OCI-M1 (cell line): ENCODE data around the gene PTPRR.
A peak's percentile ranks its signal among the peaks of the same experiment; 100 is the strongest.

Source experiments
- DNase-seq: peaks from one replicate; lab custom pipeline; 2025; lab: John Stamatoyannopoulos, UW

The PTPRR gene

DNA sequence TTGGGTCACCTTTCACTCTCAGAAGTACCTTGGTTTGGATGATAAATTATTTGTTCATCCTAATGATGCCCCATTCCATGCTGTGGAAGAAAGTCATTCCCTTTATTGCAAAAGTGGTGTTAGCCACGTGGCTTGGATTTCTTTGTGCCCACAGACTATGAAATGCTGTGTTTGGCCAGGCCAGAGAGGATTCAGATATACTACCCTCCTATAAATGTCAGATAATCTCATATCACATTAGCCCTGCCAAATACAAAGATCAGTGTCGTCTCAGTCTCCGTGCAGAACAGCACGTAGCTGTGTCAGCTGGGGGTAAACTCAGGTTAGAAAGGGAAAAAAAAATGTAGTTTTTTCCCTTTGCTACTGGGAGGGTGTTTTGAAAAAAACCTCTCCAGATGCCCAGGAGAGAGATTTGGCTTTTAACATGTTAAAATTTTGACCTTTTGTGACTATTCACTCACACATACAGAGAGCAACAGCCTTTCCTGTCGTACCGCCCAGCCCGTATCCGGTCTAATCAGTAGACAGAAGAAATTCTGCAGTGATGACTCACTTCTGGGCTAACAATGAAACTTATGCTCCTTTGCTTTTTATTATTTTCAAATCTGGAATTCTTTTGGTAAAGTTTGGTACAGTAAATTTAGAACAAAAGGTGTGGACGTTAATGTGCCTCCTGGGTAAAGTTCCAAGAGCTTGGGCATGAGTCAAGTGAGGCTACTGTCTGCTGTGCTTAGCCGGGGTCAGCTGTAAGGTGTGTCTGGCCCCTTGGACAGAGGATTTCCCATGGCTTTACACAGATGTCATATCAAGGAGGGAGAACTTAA is 274.8 kb downstream of the PTPRR start:
- DNase-seq, result peak; percentile 72

DNA sequence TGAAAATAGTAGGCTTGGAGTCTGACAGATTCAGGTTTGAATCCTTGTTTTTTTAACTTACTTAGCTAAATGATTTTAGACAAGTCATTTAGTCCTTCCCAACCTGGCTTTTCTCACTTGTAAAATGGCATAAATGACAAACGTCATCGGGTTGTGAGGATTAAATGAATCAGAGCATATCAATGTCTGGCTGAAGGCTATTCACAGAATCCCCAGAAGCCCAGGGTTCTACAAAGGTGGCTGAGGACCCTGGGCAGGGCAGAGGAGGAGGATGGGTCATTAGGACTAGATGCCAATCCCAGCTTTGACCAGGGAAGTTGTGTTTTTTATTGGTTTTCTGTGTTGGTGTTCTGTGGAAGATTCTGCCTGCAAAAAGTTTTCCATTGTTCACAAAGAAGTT is 275.7 kb downstream of the PTPRR start:
- DNase-seq, result no peak

GRCh38 chr12:70643939-70644338 is 276.6 kb downstream of the PTPRR start:
- no peak for DNase-seq

- DNase-seq, result no peak
Observed at GRCh38 chr12:70641691-70642090, 278.8 kb downstream of the PTPRR start.

DNA sequence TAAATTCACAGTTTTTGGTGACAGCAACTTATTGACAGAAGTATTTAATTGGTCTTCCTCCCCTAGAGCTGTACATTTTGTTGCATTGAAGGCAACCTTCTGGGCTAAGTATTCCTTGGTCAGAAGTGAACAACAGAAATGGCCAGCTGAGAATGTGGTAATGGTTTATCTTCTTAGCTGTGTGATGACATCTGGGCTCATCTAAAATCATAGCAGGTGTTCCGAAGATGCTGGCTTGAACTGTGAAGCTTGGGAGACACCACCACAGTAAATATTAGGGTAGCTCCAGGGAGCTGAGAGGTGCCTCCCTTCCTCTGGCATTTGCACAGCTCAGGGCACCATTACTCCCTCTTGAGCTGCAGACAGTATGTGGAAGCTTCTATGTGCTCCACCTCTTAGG is 279.6 kb downstream of the PTPRR start:
- DNase-seq, result no peak

DNA sequence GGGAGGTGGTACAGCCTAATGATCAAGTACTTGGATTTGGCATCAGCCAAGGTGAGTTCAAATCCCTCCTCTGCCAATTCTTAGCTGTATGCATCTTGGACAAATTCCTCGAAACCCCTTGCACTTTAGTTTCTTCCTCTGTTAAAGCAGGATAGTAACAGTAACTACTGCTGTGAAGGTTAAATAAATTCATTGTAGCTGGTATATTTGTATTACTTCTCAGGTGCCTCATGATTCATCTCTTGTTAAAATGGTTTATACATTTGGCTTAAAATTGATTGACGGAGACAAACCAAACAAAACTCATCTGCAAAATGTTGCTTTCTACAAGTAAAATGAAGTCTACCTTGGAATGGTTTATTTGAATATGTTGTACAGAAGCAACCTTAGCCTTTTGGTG is 281.0 kb downstream of the PTPRR start:
- DNase-seq, result no peak

GRCh38 chr12:70638639-70639360 is 281.7 kb downstream of the PTPRR start:
- DNase-seq, result no peak

DNA sequence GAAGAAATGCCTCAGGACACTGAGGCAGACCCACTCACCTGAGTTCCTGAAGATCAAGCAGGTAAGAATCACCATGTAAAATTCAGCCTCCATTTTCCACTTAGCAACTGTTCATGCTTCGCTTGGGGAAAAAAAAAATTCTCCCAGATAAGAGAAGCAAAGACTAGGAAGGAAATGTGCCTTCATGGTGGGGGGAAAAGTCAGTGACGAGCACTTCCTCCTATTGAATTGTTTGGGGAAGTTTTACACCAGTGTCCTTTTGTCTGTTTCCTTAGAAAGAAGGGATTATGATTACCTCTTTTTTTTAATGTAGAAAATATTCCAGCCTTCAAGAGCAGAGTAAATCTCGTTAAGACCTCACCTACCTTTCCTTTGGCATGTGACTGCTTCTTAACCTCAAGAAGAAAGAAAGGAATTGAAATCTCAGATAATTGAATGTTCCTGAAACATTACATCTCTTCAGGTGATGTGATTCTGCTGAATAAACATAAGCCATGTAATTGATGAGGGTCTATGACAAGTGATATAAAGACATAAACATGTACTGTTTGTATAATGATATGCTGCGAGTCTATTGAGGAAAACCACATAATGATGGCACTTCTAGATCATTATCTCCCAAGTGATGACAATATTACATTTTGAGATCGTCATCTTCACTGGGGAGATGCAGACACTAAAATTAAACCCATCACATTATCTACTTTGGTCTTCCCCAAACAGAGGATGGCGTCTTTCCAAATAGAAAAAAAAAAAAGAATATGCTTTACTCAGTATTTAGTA is 283.0 kb downstream of the PTPRR start, which contains the start of gene PTPRB:
TSS of gene PTPRB (minus strand) at position 127 of the 783 bp plus-strand sequence. CDS start at position 93, 34 bp downstream.
- no peak for DNase-seq

- no peak for DNase-seq
Observed at GRCh38 chr12:70635755-70636154, 284.8 kb downstream of the PTPRR start.

GRCh38 chr12:70628701-70629480 is 291.6 kb downstream of the PTPRR start:
- DNase-seq, result no peak

- DNase-seq, result peak; percentile 20
Observed at GRCh38 chr12:70627677-70628076, 292.9 kb downstream of the PTPRR start.

GRCh38 chr12:70626180-70626579 is 294.4 kb downstream of the PTPRR start:
- DNase-seq, result no peak

- DNase-seq, result peak; percentile 25
Observed at GRCh38 chr12:70619471-70620152, 300.9 kb downstream of the PTPRR start.

- DNase-seq, result no peak
Observed at GRCh38 chr12:70618371-70618770, 302.2 kb downstream of the PTPRR start.

- no peak for DNase-seq
Observed at GRCh38 chr12:70617450-70617849, 303.1 kb downstream of the PTPRR start.

DNA sequence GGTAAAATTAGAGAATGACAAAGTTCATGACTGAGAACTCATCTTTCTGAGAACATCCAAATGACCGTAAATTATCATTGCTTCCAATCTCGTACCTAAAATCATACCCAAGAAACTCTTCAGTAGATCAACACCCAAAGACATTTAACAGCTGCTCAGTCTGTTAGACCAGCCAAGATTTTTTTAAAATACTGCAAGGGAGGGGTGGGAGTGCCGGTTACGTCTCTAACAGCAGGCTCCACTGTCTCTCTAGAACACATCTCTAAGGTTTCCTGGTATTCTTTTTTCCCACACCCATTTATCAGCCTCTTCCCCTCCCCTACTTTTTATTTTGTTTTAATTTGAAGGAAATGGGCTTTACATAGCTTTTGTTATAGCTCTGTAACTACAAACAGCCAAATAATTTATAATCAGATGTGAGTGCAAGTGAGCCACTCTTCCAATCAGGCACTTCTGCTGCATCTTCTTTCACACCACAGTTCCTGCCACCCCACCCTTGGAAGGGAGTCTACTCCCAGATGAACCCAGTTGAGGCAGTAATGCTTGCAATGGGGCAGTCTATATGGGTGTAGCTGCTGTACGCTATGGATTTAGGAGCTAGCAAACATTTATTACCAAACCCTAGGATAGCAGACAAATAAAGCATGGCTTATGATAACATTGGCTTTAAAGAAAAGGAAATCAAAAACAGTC is 305.2 kb downstream of the PTPRR start:
- DNase-seq, result no peak

DNA sequence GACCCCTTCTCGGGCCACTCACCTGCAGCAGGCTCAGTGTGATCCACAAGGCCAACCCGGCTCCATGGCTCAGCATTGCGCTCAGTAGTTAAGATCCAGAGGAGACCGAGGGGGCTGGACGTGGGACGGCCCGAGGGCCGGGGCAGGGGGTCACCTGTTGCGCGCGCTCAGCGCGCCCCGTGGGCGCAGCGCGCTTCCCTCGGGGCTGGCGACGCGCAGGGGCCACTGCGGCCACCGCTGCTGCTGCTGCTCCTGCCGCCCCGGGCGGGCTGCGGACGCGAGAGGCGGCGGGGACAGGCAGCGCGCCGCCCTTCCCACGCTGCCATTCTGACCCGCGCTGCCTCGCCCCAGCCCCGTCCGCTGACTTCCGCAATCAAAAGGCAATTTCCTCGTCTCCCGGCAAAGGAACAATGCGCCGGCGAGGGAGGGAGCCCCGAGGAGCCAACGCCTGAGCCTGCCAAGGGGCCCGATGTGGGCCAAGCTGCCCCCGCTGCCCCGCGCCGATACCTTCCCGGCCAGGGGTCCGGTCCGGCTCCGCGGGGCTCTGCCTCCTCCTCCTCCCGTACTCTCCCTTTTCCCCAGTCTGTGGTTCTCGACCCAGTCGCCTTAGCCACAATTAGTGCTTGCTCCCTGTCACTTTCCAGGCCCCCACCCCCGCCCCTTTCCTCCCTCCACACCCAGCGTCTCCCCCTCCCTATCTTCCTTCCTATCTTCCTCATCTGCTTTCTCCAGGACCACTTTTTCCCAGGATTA is 310.6 kb downstream of the PTPRR start:
- DNase-seq, result peak; percentile 60

DNA sequence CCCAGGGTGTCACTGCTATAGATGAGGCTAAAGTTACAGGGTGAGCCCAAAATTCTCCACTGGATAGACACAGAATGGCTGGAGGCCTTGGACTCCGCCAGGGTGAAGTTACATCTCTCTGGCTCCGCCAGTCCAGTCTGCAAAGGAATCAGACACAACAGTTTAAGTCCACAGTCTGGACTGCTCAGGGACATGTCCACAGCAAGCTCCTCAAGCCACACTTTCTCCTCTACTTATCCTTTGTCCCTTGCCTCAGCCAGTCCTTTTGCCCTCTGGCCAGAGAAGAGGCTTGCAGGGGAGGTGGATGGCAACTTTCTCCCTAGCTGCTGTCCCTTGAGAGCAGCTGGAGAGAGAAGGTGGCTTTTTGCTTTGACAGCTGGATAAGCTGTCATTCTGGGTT is 311.3 kb downstream of the PTPRR start:
- DNase-seq, result peak; percentile 60

DNA sequence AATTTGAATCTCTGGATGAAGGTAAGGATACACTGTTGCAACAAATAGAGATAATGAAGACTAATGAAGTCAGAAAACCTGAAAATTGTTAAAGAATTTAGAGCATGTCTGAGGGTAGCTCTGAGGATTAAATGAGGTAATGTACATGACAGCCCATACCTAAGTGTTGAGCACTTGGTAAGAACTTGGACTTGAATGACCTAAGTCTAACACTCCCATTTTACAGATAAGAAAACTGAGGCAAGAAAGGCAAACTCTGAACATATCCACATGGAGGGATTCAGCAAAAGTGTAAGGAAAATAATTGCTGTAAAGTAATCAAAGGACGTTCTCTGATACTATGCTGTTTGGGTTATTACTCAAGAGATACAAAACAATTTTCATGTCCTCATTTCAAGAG is 312.4 kb downstream of the PTPRR start:
- DNase-seq, result peak; percentile 14

DNA sequence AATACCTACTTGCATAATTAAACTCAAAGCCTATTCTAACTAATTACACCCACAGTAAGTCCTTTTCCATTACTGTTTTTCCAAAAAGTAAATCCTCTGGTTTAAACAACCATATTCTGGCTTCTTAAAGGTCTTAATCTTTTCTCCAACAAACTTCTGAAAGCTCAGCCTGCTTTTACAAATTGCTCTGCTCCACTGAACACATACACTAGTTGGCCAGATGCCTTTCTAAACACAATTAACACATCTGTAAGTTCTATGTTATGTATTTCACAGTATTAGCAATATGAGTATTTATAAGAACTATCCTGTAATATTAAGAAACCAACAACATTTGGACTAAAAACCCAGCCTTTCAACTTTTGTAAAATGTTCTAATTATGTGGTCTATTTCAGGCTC is 313.4 kb downstream of the PTPRR start:
- DNase-seq, result no peak
